ENCODE results near the gene N4BP2L2.

Gene N4BP2L2

GRCh38 chr13:32428581-32429432 is 109.8 kb downstream of the N4BP2L2 start:
- H3K36me3 ChIP-seq (ENCODE audit: control insufficient read depth in 1 of 2, insufficient read depth in 2 of 2, low read length in 2 of 2): no peaks in the 10 kb centered on the region

DNA sequence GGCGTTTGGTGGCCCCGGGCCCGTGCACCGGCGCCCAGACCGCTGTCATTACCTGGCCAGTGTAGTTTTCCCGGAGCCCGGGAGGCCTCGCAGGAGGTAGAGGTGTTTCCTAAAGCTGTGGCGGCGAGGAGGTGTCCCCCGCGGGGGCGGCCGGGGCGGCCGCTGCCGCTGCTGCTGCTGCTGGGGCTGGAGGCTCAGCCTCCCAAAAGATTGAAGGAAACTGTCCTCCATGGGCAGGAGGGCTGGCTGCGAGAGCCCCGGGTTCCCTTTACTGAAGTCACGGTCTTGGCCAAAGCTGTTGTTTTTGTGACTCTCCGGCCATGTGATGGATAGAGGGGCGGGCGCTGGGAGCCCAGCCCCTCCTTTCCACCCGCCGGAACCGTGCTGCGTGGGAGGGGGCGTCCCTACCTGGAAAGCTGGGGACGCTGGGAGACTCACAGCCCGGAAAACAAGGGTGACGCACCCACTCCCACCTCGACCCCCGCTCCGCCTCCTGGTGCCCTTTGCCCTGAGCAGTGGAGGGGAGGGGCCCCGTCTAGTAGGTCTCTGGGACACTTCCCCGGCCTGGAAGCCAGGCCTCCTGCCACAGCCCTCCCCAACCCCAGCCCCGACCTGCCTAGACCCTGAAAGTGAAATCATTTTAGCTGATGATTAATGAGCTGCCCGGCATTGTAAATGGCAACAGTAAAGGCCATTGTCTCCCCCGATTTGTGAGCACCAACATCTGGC is 110.6 kb downstream of the N4BP2L2 start, which contains the start of gene N4BP2L1:
N4BP2L1 (minus strand) TSS at position 279 of the 729 bp plus-strand sequence; CDS start at position 231, 48 bp downstream.
- H3K4me1 ChIP-seq (ENCODE audit: control insufficient read depth in 1 of 2, insufficient read depth in 2 of 2, low read length in 2 of 2): peaks cover 13 to 32% of the 10 kb centered on the region in 2 donors
- peak within 1 kb of the TSS; percentile 88 to 94 for H3K9ac ChIP-seq (ENCODE audit: low read depth in 1 of 2, low read length in 2 of 2)
- H3K9me3 ChIP-seq (ENCODE audit: control insufficient read depth in 1 of 2, low read length in 2 of 2): no peaks in the 10 kb centered on the region
- H3K4me3 ChIP-seq (ENCODE audit: low read depth in 1 of 2, low read length in 2 of 2): peak within 1 kb of the TSS; percentile 92 to 95
- H3K27me3 ChIP-seq (ENCODE audit: control insufficient read depth in 1 of 2, insufficient read depth in 2 of 2, low read length in 2 of 2): no peaks in the 10 kb centered on the region
- no peaks in the 10 kb centered on the region for H3K36me3 ChIP-seq (ENCODE audit: control insufficient read depth in 1 of 2, insufficient read depth in 2 of 2, low read length in 2 of 2)
- H3K27ac ChIP-seq (ENCODE audit: low read depth, low read length): peak within 1 kb of the TSS; percentile 90

More at GRCh38 chr13:32428581-32429432, 109.8 kb downstream of the N4BP2L2 start:
- no peaks in the 10 kb centered on the region for H3K9me3 ChIP-seq (ENCODE audit: control insufficient read depth in 1 of 2, low read length in 2 of 2)
- peak overlapping the region; percentile 92 to 95 for H3K4me3 ChIP-seq (ENCODE audit: low read depth in 1 of 2, low read length in 2 of 2)
- H3K9ac ChIP-seq (ENCODE audit: low read depth in 1 of 2, low read length in 2 of 2): peak overlapping the region; percentile 56 to 88
- peak overlapping the region; percentile 90 for H3K27ac ChIP-seq (ENCODE audit: low read depth, low read length)
- H3K27me3 ChIP-seq (ENCODE audit: control insufficient read depth in 1 of 2, insufficient read depth in 2 of 2, low read length in 2 of 2): no peaks in the 10 kb centered on the region
- H3K4me1 ChIP-seq (ENCODE audit: control insufficient read depth in 1 of 2, insufficient read depth in 2 of 2, low read length in 2 of 2): peaks cover 13 to 32% of the 10 kb centered on the region in 2 donors

DNA sequence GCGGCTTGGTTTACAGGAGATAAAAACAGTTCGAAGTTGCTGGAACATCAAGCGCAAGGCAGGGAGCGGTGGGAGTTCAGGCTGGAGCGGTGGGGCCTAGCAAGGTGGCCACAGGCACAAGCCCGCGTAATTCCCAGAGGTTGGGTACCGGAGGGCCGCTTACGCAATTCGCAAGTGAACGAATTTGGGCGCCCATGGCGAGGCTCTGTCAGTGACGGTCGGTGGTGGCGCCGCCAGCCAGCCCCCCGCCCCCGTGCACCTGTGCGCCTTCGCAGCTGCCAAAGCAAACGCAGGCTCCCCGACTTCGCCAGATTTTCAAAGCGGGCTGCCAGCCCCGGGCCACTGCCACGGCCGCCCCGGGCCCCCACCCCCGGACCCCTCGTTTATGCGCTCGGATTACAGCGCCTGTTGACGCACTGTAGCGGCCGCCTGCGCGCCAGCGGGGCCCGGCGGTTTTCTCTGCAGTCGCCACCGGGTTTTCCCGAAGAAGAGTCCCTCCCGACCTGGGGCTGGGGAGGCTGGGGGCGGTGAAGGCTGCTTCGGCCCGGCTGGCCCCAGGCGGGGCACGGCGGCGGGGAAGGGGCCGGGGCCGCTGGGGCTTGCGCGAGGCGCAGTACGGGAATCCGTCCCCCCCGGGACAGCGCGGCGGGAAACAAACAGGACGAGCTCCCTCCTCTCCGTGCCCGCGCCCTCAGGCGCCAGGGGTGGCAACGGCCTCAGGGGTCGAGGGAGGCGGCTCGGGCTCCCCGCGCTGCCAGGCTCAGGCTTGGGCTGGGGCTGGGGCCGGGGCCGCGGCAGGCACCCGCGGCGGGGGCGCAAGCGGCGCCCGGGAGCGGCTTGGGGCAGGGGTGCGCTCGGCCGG is 111.4 kb downstream of the N4BP2L2 start:
- Histone ChIP-seq H3K36me3 (ENCODE audit: control insufficient read depth in 1 of 2, insufficient read depth in 2 of 2, low read length in 2 of 2) (peaks cover 0 to under 1% of the 10 kb centered on the region in 2 donors), H3K4me3 (ENCODE audit: low read depth in 1 of 2, low read length in 2 of 2) (peak overlapping the region; percentile 92 to 95), H3K27ac (ENCODE audit: low read depth, low read length) (peak overlapping the region; percentile 90), H3K9ac (ENCODE audit: low read depth in 1 of 2, low read length in 2 of 2) (peak overlapping the region; percentile 88 to 94), H3K4me1 (ENCODE audit: control insufficient read depth in 1 of 2, insufficient read depth in 2 of 2, low read length in 2 of 2) (peaks cover 13 to 32% of the 10 kb centered on the region in 2 donors), H3K9me3 (ENCODE audit: control insufficient read depth in 1 of 2, low read length in 2 of 2) (no peaks in the 10 kb centered on the region), H3K27me3 (ENCODE audit: control insufficient read depth in 1 of 2, insufficient read depth in 2 of 2, low read length in 2 of 2) (no peaks in the 10 kb centered on the region)

GRCh38 chr13:32426191-32426989 is 112.2 kb downstream of the N4BP2L2 start:
- H3K27me3 ChIP-seq (ENCODE audit: control insufficient read depth in 1 of 2, insufficient read depth in 2 of 2, low read length in 2 of 2): no peaks in the 10 kb centered on the region
- peak overlapping the region; percentile 88 to 94 for H3K9ac ChIP-seq (ENCODE audit: low read depth in 1 of 2, low read length in 2 of 2)
- peaks cover 13 to 32% of the 10 kb centered on the region in 2 donors for H3K4me1 ChIP-seq (ENCODE audit: control insufficient read depth in 1 of 2, insufficient read depth in 2 of 2, low read length in 2 of 2)
- peaks cover 0 to 2% of the 10 kb centered on the region in 2 donors for H3K36me3 ChIP-seq (ENCODE audit: control insufficient read depth in 1 of 2, insufficient read depth in 2 of 2, low read length in 2 of 2)
- H3K27ac ChIP-seq (ENCODE audit: low read depth, low read length): peak overlapping the region; percentile 90
- no peaks in the 10 kb centered on the region for H3K9me3 ChIP-seq (ENCODE audit: control insufficient read depth in 1 of 2, low read length in 2 of 2)
- peak overlapping the region; percentile 92 to 95 for H3K4me3 ChIP-seq (ENCODE audit: low read depth in 1 of 2, low read length in 2 of 2)

- H3K27me3 ChIP-seq (ENCODE audit: control insufficient read depth in 1 of 2, insufficient read depth in 2 of 2, low read length in 2 of 2): no peaks in the 10 kb centered on the region
- peaks cover under 1 to 4% of the 10 kb centered on the region in 2 donors for H3K36me3 ChIP-seq (ENCODE audit: control insufficient read depth in 1 of 2, insufficient read depth in 2 of 2, low read length in 2 of 2)
- no peak overlapping the region for H3K4me3 ChIP-seq (ENCODE audit: low read depth in 1 of 2, low read length in 2 of 2)
- no peaks in the 10 kb centered on the region for H3K9me3 ChIP-seq (ENCODE audit: control insufficient read depth in 1 of 2, low read length in 2 of 2)
- H3K4me1 ChIP-seq (ENCODE audit: control insufficient read depth in 1 of 2, insufficient read depth in 2 of 2, low read length in 2 of 2): peaks cover 13 to 30% of the 10 kb centered on the region in 2 donors
- H3K9ac ChIP-seq (ENCODE audit: low read depth in 1 of 2, low read length in 2 of 2): peak overlapping the region in 1 of 2 donors; percentile 22
- no peak overlapping the region for H3K27ac ChIP-seq (ENCODE audit: low read depth, low read length)
Measured at GRCh38 chr13:32425158-32425557, 113.4 kb downstream of the N4BP2L2 start.

DNA sequence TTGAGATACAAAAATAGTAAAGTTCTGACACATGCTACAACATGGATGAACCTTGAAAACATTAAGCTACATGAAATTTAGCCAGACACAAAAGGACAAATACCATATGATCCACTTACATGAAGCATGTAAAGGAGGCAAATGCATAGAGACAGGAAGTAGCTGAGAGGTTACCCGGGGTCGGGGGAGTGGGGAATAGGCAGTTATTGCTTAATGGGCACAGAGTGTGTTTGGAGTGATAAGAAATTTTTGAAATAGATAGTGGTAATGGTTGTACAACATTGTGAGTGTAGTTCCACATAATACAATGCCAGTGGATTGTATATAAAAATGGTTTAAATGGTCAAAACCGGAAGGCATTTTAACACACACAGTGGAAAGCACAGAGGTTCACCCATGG is 115.0 kb downstream of the N4BP2L2 start:
- Histone ChIP-seq H3K27ac (ENCODE audit: low read depth, low read length) (no peak overlapping the region), H3K4me3 (ENCODE audit: low read depth in 1 of 2, low read length in 2 of 2) (no peak overlapping the region), H3K36me3 (ENCODE audit: control insufficient read depth in 1 of 2, insufficient read depth in 2 of 2, low read length in 2 of 2) (peaks cover 6 to 10% of the 10 kb centered on the region in 2 donors), H3K27me3 (ENCODE audit: control insufficient read depth in 1 of 2, insufficient read depth in 2 of 2, low read length in 2 of 2) (no peaks in the 10 kb centered on the region), H3K4me1 (ENCODE audit: control insufficient read depth in 1 of 2, insufficient read depth in 2 of 2, low read length in 2 of 2) (peaks cover 7 to 20% of the 10 kb centered on the region in 2 donors), H3K9me3 (ENCODE audit: control insufficient read depth in 1 of 2, low read length in 2 of 2) (peaks cover 6% of the 10 kb centered on the region in 2 donors), H3K9ac (ENCODE audit: low read depth in 1 of 2, low read length in 2 of 2) (no peak overlapping the region)

DNA sequence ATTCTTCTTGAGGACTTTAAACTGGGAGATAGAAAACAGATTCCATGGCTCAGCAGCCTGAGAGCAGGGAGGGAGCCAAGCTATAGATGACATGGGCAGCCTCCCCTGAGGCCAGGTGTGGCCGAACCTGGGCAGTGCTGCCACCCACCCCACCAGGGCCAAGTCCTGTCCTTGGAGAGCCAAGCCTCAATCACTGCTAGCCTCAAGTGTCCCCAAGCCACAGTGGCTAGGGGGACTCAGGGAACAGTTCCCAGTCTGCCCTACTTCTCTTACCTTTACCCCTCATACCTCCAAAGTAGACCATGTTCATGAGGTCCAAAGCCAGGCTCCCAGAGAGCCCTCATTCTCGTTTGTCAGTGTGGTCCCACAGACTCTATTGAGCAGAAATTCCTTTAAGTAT is 118.7 kb downstream of the N4BP2L2 start:
- no peak overlapping the region for H3K27ac ChIP-seq (ENCODE audit: low read depth, low read length)
- H3K27me3 ChIP-seq (ENCODE audit: control insufficient read depth in 1 of 2, insufficient read depth in 2 of 2, low read length in 2 of 2): no peaks in the 10 kb centered on the region
- H3K4me3 ChIP-seq (ENCODE audit: low read depth in 1 of 2, low read length in 2 of 2): no peak overlapping the region
- H3K36me3 ChIP-seq (ENCODE audit: control insufficient read depth in 1 of 2, insufficient read depth in 2 of 2, low read length in 2 of 2): peaks cover 6 to 10% of the 10 kb centered on the region in 2 donors
- no peak overlapping the region for H3K9ac ChIP-seq (ENCODE audit: low read depth in 1 of 2, low read length in 2 of 2)
- peaks cover 0 to 3% of the 10 kb centered on the region in 2 donors for H3K4me1 ChIP-seq (ENCODE audit: control insufficient read depth in 1 of 2, insufficient read depth in 2 of 2, low read length in 2 of 2)
- H3K9me3 ChIP-seq (ENCODE audit: control insufficient read depth in 1 of 2, low read length in 2 of 2): peaks cover 6% of the 10 kb centered on the region in 2 donors

DNA sequence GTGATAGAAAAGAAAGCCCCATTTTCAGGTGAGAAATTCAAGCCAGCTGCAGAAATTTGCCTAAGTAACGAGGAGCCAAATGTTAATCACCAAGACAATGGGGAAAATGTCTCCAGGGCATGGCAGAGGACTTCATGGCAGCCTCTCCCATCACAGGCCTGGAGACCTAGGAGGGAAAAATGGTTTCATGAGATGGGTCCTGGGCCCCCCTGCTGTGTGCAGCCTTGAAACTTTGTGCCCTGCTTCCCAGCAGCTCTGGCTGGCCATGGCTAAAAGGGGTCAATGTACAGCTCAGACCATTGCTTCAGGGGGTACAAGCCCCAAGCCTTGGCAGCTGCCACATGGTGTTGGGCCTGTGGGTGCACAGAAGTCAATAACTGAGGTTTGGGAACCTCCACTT is 120.6 kb downstream of the N4BP2L2 start:
- H3K27ac ChIP-seq (ENCODE audit: low read depth, low read length): no peak overlapping the region
- peaks cover 6 to 10% of the 10 kb centered on the region in 2 donors for H3K36me3 ChIP-seq (ENCODE audit: control insufficient read depth in 1 of 2, insufficient read depth in 2 of 2, low read length in 2 of 2)
- H3K4me1 ChIP-seq (ENCODE audit: control insufficient read depth in 1 of 2, insufficient read depth in 2 of 2, low read length in 2 of 2): peaks cover 0 to 3% of the 10 kb centered on the region in 2 donors
- H3K9me3 ChIP-seq (ENCODE audit: control insufficient read depth in 1 of 2, low read length in 2 of 2): peaks cover 6% of the 10 kb centered on the region in 2 donors
- no peak overlapping the region for H3K4me3 ChIP-seq (ENCODE audit: low read depth in 1 of 2, low read length in 2 of 2)
- H3K27me3 ChIP-seq (ENCODE audit: control insufficient read depth in 1 of 2, insufficient read depth in 2 of 2, low read length in 2 of 2): no peaks in the 10 kb centered on the region
- H3K9ac ChIP-seq (ENCODE audit: low read depth in 1 of 2, low read length in 2 of 2): no peak overlapping the region

DNA sequence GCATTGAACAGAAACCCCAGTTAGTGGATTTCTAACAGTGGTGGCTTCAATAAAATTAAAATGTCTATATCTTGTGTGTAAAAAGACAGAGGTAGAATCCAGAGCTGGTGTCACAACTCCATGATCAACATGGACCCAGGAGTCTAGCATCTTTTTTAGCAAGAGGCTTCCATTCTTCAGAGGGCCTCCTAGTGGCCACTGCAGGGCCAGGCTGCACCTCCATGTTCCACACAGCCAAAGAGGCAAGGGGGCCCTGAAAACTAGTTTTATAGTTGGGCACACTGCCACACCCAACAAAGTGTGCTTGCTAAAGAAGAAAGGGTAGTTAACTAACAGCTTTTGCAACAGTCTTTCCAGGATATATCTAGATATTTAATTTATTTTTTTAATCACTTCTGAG is 123.6 kb downstream of the N4BP2L2 start:
- H3K9ac ChIP-seq (ENCODE audit: low read depth in 1 of 2, low read length in 2 of 2): no peak overlapping the region

More for the DNA sequence above, 123.6 kb downstream of the N4BP2L2 start:
- H3K4me3 ChIP-seq (ENCODE audit: low read depth in 1 of 2, low read length in 2 of 2): no peak overlapping the region
- H3K27me3 ChIP-seq (ENCODE audit: control insufficient read depth in 1 of 2, insufficient read depth in 2 of 2, low read length in 2 of 2): no peaks in the 10 kb centered on the region
- peaks cover 0 to 3% of the 10 kb centered on the region in 2 donors for H3K4me1 ChIP-seq (ENCODE audit: control insufficient read depth in 1 of 2, insufficient read depth in 2 of 2, low read length in 2 of 2)
- no peak overlapping the region for H3K27ac ChIP-seq (ENCODE audit: low read depth, low read length)
- peaks cover 6% of the 10 kb centered on the region in 2 donors for H3K9me3 ChIP-seq (ENCODE audit: control insufficient read depth in 1 of 2, low read length in 2 of 2)
- peaks cover 4% of the 10 kb centered on the region in 2 donors for H3K36me3 ChIP-seq (ENCODE audit: control insufficient read depth in 1 of 2, insufficient read depth in 2 of 2, low read length in 2 of 2)
